ENCODE results near the gene ZNF493.

- TF ChIP-seq CTCF (conservative IDR thresholded peaks at IDR 0.05 in 1 of 2, IDR thresholded peaks at IDR 0.05 in 1 of 2; ENCODE audit: extremely low read depth in 1 of 2, insufficient read depth in 1 of 2, low read depth in 1 of 2, low read length in 2 of 2), result no peak
- no peak for TF ChIP-seq EZH2 (IDR thresholded peaks at IDR 0.05; ENCODE audit: borderline replicate concordance, low read length)
Observed at GRCh38 chr19:21460686-21461085, 63.8 kb downstream of the ZNF493 start.

Data from mammary epithelial cell (primary cell).